GM19372 (cell line): ENCODE results near the gene ABTB2.
"Not testable (repeated sequence)": the region's sequence is repeated elsewhere in the genome, so short reads cannot be mapped to it uniquely, and the experiment has no call there.

Experiments
- ATAC-seq: cut with Tn5 transposase; IDR thresholded peaks from one replicate; pipeline ENCODE4 v1.9.1; 2021; ENCODE audit warnings: mild to moderate bottlenecking, low read depth, moderate library complexity; ENCODE audit not compliant: unreplicated experiment

ABTB2 gene

DNA sequence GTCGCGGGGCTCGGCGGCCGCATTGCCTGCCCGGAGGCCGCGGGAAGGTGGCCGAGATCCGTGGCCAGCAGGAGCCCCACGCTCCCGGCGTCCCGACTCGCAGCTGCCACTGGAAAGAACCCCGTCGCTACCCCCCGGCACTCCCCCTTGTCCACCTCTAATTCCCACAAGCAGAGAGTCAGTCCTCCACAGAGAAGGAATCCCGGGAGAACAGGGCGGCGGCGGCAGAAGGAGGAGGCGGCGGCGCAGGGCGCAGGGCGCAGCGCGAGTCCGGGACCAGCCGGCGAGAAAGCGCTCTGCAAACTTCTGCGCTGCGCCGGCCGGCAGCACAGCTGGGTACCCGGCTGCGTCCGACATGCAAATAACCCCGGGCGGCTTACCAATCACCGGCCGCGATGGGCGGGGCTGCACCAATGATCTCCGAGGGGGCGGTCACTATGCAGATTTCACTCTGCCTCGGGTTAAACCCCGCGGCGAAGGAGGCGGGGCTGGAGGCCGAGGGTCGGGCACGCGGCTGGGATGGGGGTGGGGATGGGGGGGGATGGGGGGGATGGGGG, at the start of gene ABTB2:
ABTB2 (minus strand) TSS at position 310 of the 557 bp plus-strand sequence.
- ATAC-seq: peak; percentile 84

DNA sequence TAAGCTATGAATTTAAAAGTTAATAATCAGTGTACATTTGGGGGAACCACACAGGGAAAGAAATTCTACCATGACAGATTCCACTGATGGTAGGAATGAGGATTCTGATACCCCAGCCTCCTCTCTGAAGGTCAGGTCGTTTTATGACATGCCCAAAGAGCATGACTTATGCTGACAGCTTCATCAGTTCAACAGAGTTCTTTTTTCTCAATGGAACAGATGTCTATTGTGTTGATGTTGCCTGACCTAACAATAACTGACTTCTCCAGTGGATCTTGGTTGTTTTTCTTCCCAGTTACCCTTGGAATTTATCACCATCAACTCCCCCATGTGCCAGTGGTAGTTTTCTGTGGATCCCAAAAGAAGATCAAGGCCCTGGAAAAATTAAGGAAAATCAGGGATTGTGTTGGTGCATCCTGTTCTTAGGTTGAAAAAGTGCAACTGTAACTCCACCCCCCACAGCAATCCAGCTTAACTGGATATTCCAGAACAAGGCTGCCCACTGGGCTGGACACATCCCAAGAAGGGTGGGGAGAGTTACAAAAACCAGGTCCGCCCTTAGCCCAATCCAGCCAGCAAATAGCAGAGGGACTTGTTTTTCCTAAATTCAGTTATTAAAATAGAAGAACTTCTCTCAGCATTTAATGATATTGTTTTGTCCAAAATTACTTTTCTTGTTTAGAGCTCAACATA, 49.5 kb upstream of the ABTB2 start:
- ATAC-seq: no peak

- no peak for ATAC-seq
Measured at GRCh38 chr11:34406413-34406812, 48.6 kb upstream of the ABTB2 start.

- no peak for ATAC-seq
Measured at GRCh38 chr11:34405079-34405858, 47.5 kb upstream of the ABTB2 start.

DNA sequence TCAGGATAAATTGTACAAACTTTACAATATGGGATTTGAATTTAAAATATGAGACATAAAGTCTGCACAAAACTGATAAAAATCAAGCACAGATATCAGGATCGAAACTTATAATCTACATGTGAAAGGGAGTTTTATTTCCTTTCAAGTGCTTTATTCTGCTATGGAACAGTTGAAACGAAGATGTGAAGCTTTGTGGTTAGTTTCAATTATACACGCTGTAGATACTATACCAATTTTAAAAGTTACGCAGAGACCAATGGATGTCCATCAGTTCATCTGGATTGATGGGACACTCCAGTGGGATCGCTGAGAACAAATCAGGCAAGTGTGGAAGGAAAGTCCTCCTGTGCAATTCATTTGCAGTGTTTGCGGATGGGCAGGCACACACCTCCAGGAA, 46.5 kb upstream of the ABTB2 start:
- ATAC-seq: no peak

DNA sequence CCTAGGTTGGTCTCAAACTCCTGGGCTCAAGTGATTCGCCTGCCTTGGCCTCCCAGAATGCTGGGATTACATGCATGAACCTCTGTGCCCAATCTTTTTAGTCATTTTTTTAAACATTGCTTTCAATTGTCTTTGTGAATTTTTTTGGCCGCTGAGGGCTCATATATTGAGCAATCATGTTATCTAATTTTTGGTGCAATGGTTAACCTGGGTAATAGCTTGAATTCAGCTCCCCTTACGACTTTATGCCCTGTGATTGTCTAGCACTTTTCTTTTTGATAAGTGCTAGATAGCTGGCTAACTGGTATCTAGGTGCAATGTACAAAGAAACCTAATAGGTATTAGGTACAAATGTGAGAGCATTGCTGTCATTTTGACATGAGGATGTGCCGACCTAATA, 45.6 kb upstream of the ABTB2 start:
- no peak for ATAC-seq

DNA sequence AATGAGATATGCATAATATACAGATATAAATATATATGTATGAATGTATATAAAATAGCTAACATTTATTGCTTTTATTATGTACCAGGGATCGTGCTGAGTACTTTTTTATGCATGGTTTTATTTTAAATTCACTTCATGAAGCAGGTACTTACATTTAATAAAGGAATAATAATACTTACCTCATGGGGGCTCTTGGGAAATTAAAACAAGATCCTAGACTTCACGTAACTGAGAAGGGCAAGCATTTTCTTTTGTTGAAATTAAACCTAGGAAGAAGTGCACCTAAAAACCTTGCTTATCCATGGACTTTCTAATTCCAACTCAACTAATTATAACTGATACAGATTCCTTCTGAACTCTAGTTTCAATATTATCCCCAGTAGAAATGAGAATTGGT, 40.0 kb upstream of the ABTB2 start:
- ATAC-seq: no peak

DNA sequence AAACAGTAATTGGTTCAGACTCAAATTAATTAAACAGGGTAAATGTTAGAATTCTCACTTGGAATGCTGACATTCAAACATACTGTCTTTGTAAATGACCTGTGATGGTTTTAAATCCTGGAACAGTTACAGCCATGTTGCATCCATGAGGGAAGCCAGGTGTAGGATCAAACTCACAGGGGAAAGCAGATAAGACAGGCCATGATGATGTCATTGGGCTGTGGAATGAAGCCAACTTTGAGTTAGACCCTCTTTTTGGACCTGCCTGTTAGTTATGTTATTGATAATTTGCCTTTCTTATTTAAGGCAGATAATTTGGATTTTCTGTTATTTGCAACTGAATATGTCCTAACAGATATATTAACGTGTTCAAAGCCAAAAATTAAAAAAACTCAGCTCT, 39.3 kb upstream of the ABTB2 start:
- no peak for ATAC-seq

DNA sequence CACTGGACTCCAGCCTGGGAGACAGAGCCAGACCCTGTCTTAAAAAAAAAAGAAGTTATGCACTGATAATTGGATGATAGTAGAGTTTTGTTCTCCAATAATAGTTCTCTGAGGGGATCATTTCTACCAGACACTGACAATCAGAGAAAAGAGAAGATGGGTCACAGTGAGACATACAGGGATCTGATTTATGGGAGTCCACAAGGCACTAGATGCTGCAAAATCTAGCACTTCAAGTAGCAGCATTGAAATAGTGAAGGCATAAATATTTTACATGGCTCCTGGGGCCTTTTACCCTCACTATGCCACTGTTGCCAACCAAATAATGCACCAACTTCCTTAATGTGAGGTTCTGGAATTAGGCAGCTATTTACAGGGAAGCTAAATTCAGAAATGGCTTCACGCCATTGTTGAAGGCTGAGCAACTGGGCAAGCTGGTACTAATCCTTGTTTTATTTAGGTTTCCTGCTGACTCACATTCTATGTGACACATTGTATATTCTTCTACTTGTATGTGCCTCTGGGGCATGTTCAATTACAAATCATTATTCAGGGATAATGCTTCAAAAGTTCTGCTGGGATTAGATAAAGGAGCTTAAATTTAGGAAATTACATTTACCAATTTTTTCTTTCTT, 38.2 kb upstream of the ABTB2 start:
- no peak for ATAC-seq

DNA sequence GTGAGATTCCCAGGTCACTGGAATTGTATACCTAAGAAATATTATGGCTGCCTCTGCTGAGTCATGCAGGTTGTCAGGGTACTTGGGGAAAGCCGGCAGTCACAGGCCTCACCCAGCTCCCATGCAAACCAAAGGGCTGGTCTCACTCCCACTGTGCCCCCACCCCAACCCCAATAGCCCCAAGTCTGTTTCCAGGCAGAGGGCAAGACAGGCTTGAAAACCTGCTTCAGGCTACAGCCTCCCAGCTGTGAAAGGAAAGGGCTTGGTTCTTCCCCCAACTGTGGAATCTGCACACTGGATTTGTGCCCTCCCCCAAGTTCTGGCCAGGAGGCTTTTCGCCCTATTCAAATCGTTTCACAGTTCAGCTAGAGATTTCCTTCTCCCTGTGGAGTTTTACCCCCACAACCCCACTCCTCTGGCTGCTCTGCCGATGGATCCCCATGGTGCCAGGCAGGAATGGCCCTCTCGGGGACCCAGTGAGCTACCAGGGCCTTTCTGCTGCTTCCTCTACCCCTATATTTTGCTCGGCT, 37.0 kb upstream of the ABTB2 start:
- no peak for ATAC-seq

DNA sequence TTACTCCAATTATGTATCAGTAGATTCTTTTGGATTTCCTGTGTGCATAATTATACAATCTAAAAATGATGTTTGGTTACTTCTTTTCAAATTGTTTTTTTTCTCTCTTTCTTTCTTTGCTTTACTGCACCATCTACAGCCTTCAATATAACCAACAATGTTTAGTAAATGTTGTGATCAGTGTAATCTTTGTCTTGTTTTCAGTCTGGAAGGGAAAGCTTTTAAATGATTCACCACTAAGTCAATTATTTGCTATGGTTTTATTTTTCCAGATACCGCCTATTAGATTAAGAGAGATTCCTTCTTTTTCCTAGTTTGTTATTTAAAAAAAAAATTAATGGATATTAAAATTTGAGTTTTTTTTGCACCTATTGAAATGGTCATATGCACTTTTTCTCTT, 29.8 kb upstream of the ABTB2 start:
- no peak for ATAC-seq

- not testable (repeated sequence) for ATAC-seq
Measured at GRCh38 chr11:34386356-34386755, 28.5 kb upstream of the ABTB2 start.

DNA sequence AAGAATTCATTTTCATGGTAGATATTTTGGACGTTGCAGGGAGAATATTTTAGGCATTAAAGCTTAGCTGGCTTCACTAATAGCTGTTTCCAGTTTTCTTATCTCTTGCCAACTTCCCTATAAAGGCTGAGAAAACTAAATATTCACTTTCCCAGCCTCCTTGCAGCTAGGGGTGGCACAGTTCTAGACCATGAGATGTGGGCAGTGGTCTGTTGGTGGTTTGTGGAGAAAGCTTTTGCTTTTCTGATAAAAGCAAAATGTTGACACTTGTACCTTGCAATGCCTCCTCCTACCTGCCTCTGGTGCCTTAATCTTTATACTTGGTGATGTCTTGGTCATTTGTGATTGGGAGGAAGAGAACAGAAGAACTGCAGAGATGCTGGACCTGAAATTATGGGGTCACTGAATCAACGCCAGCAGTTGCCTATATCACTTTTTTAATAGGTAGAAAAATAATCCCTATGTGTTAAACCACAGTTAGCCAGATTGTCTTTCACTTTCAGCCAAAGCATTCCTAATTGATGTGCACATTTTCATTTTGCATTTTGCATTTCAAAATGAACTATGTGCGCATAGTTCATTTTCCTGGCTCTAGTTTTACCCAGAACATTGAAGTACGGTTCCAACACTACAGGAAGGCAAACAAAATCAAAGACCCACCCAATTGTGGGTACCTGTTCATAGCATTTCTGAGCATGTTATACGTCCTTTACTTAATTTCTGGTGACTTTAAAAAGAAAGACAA, 24.9 kb upstream of the ABTB2 start:
- ATAC-seq: no peak

DNA sequence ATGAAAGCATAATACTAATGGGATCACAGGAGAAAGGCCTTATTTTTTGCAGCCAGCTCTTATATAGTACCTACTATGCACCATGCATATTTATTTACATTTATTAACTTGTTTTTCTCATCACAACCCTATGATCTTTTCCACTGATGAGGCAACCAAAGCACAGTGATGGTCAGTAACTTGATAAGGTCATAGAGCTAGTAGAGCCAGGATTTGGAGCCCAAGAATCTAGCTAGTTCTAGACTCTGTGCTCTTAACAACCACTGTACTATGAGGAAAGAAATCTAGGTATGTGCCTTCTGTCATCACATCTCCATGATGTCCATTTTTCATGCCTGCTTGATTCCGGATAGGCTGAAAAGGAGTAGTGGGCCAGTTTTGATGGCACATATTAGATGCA, 24.0 kb upstream of the ABTB2 start:
- ATAC-seq: no peak

DNA sequence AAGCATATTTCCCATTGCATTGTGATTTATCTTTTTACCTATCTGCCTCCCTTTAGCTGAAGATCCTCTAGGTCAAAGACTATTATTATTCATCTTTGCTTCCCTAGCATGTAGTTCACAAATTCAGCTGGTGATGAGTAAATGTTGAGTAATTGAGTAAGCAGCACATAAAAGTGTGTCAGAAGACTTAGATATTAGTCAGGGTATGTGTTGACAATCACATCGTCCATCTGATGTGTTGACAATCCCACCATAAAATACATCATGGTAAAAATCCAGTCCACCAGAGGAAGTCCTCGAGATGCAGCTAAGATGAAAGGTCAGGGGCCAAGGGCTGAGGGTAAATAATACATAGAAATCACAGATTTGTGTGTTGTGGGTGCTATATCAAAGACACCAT, 22.9 kb upstream of the ABTB2 start:
- ATAC-seq: no peak

DNA sequence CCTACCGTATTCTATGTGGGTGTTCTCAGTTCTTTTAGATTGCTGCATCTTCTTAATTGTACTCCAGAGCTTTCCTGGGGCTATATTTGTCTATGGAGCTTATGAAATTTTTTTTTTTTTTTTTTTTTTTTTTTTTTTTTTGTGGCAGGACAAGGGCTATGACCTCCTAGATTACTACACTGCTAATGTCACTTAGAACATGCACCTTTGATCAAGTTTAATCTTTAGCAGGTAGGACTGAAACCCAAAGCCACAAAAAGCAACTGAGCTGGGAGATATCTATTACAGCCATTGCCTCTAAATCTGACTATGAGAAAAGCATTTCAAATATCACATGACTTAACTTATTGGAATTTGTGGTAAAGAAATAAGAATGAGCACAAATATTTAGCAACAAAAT, 21.7 kb upstream of the ABTB2 start:
- ATAC-seq: no peak

- no peak for ATAC-seq
Measured at GRCh38 chr11:34379079-34379478, 21.3 kb upstream of the ABTB2 start.

DNA sequence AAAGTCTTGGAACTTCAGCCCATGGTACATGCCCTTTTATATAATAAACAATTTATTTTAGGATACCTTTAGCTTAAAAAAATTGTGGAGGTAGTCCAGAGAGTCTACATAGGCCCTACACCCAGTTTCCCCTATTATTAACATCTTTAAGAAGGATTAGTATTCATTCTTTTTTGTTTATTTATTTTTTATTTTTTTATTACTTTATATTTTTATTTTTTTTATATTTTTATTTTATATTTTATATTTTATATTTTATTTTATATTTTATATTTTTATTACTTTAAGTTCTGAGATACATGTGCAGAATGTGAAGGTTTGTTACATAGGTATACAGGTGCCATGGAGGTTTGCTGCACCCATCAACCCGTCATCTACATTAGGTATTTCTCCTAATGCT, 15.9 kb upstream of the ABTB2 start:
- no peak for ATAC-seq

DNA sequence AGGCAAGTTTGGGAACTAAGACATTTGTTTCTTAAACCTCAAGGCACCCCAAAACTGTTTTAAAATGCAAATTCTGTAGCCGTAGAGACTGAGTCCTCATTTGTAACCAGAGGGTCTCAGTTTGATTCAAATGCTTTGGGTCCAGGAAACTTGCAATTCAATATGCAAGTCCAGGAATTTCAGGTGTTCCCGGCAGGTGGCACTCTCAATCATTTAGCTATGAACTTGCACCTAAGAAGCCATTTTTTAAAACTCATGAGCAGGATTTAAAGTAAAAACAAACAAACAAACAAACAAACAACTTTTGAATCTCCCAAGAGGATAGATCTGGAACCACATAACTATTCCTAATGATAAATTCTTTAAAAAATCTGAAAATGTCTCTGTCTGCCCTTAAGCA, 8.7 kb upstream of the ABTB2 start:
- no peak for ATAC-seq

DNA sequence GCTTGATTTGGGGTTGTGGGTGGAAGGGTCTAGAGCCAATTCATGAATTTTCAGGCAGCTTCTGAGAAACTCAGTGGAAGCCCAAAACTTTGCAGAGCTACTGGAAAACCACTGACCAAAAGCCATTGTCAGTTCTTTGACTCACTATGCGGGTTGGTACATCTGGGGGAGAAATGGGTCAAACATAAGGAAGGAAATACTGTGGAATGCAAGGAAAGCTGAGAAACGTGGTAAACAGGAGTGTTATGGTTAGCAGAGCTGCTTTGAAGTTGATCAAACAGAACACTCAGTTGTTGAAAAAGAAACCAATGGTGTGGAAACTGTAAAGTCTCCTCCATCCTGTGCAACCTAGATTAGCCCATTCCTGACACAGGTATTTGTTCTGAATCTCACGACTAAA, 6.3 kb upstream of the ABTB2 start:
- ATAC-seq: no peak
